Activated CD4-positive, CD25-positive, alpha-beta regulatory T cell (primary cell): ENCODE results near the gene MAB21L4.

Experiments
- DNase-seq, 4 experiments: peaks; one replicate each; lab custom pipeline; 2025; lab: John Stamatoyannopoulos, UW

The MAB21L4 gene

DNA sequence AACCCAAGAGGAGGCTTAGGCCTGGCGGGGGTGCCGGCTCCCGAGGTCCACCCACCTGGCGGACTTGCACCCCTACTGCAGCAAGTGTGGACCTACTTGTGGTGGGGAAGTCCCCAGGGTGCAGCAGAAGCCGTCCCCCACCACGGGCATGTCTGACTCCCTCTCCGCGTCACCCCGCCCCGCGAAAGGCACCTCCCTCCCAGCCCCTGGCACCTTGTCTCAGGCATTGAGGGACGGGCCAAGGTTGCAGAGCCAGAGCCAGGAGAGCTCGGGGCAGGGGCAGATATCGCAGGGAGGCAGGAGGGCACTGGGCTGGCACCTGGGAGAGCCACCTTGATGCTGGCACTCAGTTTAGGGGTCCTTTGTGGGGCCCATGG is 29.2 kb upstream of the MAB21L4 start:
- DNase-seq: no peak

DNA sequence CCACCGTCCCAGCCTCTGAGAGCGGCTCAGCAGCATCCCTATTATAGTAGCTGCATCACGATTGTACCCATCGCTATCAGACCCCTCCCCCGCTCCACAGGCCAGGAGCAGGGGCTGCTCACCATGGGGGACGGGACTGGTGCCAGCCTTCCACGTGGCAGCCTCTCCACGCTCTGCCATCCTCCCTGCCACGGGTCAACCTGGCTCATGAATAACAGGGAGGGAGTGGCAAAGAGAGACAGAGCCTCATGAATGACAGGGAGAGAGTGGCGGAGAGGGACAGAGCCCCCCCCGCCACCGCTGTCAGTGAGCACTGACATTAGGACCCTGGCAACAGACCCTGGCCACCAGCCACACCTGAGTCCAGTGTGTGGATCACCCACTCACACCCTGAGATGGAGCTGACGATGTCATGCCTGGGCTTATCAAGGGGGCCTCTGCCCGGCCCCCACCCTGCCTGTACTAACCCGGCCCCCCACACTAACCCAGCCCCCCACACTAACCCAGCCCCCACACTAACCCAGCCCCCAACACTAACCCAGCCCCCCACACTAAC is 27.1 kb upstream of the MAB21L4 start:
- DNase-seq: no peak

DNA sequence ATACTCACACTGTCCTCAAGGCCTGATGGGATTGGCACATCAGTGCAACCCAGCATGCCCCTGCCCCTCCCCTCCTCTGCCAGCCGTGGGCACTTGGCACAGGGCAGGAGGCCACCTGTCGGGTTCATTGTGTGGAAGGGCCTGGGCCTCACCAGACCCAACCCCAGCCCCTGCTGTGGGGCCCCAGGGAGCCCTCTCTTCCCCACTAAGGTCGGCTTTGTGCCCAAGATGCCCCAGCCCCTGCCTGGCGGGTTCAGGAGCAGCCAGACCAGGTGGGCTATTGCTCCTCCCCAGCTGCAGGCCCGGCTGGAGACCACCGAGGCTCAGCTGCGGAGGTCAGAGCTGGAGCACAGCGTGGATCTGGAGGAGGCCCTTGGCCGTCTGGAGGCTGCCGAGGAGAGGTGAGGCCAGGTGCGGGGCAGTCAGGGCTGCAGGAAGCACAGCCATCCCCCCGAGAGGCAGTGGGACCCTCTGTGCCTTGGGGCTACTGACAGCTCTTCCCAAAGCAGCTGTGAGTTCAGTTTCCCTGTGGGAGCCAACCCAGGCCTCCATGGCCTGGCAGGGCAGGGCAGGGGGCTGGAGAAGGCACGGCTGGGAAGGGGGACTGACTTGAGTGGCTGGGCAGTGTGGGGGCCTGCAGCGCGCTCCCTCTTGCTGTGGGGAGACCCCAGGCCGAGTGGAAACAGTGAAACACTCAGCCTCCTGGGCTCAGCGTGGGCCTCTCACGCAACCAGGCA is 26.5 kb upstream of the MAB21L4 start:
- no peak for DNase-seq

DNA sequence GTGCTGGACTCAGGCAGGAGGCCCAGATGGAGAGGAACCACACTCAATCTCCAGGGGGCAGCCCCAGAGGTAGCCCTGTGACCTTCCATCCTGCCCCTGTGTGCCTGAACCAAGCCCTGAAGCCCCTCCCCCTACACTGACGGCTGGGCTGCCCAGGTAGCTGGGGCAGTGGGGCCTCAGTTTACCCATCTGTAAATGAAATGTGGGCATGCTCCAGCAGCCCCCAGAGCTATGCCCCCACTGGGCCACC is 26.0 kb upstream of the MAB21L4 start:
- DNase-seq: no peak

DNA sequence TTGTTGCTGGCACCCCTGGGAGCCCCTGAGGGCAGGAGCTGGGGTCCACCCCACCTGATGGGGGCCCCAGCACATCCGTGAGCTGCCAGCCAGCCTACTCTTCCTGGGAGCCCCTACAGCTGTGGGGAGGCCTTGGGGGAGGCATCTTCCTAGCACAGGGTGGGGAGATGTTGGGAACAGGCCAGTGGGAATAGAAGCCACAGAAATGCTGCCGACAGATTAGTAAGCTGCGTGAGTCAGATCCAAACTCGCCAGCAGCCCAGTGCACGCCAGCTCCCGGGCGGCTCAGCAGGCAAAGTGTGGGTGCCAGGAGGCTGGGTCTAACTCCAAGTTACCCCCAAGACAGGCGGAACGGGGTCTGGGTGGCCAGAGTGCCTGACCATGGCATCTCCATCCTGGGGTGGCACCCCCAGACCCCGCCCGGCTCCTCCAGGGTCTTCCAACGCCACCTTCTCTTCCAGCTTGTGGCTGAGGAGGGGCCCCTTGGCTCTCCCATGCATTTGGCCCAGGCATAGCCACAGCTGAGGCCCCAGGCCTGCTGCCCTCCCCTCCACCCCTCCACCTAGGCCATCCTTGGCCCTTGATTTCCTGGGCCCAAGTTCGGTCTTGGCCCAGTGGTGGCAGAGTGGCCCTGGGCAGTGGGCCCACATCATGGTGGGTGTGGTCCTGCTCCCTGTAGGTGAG is 25.5 kb upstream of the MAB21L4 start:
- DNase-seq: no peak

DNA sequence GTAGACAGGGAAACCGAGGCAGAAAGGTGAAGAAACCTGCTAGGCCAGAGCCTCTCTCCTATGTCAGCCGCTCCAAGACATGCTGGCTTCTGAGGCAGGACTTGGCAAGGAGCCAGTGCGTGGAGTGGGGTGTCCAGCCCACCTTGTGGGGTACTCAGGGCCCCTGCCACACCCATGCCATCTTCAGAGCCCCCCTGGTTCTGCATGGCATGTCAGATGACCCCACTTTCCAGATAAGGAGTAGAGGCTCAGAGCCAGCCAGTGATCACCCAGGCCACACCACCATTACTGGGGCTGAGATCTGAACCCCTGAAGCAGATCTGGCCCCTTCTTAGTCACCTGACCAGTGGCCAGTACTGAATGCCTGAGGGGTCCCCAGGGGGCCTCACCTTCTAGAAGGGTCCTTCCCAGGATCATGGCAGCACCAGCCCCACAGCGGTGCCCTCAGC is 24.9 kb upstream of the MAB21L4 start:
- DNase-seq: no peak

DNA sequence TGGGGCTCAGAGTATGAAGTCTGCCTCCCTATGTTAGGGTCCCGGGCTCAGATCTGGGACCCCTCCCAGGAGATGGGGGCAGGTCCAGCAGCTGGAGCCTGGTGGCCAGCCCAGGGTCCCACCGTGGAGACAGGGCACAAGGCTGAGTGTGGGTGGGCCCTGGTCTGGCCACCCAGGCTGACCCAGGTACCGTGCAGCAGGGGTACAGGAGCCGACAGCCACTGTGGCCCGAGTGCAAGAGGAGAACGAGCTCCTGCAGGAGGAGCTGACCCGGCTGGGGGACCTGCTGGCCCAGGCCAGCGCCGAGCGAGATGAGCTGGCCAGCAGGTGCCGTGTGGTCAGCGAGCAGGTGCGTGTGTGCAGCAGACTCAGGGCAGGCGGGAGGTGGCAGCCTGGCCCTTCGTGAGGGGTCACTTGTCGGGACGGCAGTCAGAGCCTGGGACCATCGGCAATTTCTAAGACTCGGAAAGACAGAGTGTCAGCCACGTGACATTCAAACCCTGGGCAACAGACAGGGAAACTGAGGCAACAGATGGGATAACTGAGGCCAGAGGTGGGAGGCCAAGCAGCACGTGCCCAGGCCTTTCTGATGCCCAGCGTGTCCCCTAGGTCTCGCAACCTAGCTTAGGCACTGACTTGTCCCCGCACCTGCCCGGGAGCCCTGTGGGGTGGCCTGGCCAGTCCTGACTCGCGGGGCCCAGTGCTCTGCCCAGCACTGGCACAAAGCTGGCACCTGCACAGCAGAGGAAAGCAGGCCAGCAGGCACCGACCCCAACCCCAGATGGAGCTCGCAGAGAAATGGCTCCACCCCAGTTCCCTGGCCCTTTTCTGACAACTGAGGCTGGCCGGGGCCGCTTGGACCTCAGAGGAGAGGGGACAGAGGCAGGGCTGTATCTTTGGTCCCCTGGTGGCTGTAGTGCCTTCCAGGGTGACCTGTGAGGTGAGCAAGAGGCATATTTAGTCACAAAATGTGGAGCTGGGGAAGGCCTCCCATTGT is 24.1 kb upstream of the MAB21L4 start:
- DNase-seq: no peak

DNA sequence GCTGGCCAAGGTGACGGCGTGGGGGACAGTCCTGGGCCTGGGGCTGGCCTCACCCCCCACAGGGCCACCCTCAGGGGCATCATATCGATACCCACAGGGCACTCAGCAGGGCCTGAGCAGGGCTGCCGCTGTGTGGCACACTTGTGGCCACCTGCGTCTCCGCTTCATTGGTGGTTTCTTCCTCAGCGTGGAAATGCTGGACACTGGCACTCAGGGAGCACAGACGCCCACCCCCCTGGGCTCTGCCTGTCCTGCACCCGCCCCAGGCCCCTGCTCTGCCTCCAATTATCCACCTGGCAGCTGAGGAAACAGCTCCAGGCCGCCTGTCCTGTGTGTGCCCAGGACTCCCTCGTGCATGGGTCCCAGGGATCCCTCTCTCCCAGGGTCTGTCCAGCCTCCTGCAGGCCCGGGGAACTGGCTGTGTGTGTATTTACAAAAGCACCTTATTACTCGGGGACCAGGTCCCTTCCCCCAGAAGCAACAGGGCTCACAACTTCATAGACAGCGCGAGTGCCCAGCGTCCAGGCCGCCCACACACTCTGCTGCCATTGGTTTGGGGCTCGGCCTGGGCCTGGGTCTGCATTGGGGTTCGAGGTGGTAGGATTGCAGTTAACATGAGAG is 23.3 kb upstream of the MAB21L4 start:
- DNase-seq: no peak

DNA sequence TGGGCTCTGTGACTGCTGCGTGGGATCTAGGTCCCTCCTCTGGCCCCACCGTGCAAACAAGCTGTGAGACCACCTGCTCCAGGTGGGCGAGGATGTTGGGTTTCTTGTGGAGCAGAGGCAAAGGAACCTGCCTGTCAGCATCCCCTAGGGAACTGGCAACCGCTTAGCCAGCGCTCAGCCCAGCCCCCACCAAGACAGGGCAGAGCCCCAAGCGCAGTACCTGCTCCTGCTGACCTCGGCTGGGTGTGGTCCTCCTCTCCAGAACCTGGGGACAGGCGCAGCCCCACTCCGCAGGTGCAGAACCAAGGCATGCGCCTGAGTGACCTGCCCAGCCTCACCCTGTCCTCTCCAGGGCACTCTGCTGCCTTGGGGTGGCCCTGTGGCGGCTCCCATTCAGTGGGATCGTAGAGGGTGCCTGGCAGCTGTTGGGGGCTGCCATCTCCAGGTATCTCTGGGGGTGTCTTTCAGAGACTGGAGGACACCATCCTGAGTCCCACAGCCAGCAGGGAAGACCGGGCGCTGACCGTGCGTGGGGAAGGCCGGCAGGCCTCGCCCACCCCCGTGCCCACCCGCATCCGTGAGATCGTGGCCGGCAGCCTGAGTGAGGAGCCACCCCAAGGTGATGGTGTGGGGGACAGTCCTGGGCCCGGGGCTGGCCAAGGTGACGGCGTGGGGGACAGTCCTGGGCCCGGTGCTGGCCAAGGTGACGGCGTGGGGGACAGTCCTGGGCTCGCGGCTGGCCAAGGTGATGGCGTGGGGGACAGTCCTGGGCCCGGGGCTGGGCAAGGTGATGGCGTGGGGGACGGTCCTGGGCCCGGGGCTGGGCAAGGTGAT is 22.5 kb upstream of the MAB21L4 start:
- DNase-seq: no peak

DNA sequence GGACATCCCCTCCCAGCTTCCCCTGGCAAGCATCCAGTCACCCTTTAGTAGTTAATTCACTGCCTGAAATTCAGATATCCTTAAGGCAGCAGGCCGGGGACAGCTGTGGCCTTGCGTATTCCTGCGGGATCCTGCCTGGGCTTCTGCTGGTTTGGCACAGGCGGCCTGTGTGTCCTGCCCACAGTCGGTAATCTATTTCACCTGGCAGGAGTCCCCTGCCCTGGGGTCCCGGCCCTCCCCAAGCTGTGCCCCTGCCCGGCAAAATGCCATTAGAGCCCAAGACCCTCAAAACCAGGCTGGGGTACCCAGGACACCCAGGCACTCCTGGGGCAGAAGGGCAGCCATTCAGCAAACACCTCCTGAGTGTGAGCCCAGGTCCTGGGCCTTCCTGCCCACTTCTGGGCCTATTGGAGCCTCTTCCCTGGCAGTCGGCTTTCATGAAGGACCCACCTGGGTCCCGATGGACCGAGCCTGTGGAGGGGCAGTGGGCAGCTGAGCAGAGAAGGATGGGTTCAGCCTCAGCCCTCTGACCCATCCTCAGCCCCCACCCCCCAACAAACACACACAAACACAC is 21.8 kb upstream of the MAB21L4 start:
- DNase-seq: no peak

DNA sequence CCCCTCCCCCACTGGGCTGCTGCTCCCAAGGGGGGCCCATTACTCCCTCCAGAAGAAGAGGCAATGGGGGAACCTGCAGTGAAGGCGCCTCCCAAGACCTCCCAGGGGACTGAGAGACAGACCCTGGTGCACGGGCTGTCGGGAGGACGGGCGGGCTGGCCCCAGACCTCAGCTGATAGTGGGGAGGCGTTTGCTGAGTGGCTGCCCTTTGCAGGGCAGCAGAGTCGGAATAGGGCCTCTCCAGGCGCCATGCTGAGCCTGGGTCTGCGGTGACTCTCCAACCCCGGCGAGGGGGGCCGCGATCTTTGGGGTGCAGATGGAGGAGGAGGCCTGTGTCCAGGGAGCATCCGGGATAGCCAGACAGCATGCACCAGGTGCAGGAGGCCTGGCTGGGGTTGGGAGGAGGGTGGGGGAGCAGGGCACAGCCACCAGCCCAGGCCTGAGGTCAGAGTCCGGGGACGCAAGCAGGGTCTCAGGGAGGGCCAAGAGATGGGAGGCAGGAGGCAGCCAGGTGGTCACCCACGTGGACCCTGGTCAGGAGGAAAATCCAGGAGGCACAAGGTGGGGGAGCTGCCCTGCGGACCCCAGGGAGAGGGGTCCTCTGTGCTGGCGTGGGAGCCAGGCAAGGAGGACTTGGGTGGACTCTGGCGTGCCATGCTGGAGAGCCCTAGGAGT is 21.2 kb upstream of the MAB21L4 start:
- no peak for DNase-seq

DNA sequence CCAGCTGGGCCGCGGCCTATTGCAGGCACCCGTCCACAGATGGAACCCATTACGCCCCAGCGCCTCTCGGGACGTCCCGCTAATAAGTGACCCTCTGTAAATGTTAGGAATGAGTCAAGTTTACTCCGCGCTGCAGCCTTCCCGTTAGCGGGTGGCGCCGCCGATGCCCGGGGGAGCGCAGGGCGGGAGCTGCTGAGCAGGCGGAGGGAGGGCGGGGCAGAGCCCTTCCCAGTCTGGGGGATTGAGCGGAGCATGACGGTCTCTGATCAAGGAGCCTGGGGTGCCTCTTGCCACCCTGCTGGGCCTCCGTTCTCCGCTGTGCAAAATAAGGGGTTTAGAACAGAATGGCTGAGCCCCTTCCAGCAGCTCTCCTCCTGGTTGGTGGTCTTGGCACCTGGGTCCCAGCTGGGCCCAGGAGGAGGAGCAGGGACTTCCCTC is 20.6 kb upstream of the MAB21L4 start:
- no peak for DNase-seq

DNA sequence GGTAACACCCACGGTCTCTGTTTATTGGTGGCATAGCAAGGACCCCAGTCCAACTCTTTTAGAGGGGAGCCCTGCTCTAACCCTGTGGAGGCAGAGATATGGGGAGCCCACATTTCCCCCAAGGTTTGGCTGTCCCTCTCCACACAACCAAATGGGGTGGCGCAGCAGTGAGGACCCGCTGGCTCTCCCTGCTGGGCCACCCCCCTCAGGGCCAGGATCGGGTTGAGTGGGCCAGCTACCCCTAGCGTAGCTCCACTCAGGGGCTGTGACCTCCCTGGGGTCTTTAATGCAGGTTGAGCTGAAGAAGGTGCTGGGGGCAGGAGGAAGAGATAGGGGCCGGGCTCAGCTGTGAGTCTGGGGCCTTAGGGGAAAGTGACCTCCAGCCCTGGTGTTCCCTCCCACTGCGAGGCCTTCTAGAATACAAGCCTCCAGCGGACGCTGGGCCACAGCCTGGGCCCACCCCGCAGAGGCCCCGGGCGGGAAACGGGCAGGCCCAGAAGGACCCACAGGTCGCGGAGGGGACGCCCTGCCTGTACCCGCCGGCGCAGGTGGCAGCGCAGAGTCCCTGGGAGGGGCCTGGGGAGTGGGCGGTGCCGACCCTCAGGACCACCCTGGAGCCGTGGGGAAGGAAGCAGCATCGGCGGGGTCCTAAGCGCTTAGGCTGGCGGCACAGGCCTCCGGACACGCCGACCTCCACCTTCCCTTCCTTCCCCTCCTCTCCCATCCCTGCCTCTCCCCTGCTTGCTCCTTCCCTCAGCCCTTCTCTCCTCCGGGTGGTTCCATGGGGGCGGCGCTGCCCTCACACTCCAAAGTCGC is 19.8 kb upstream of the MAB21L4 start:
- no peak for DNase-seq

DNA sequence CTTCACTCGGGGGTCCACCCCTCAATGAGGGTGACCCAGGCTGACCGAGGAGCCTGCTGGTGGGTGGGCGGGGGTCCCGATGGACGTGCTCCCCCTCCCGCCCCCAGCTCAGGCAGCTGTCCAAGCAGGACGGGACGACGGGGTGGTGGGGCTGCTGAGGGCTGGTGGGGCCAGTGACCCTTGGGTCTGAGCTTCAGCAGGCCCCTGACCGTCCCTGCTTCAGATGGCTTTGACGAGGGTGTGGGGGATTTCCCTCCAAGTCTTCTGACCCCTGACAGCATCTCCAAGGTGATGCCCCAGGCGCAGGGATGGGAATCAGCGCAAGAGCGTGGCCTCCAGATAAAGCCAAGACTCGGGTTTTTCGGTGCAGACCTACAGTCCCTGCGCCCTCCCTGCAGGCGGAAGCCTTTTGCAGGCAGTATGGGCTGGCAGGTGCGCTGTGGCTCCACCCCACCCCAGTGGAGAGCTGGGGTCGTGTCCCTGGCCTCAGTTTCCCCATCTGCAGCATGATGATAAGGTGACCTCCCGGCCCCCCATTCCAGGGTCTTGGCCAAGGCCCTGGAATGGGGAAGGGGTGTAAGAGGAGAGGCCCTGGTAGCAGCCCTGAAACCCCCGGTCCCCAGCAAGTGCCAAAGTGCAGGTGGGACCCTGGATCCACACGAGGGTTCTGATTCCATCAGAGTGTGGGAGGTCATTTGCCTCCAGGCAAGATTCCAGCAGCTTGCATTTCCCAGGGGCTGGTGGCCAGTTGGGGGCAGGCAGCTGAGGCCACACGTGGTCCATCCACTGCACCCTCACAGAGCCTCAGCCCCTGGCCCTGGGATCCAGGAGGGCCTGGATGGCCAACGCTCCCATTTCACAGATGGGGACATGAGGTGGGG is 18.9 kb upstream of the MAB21L4 start:
- DNase-seq: no peak

DNA sequence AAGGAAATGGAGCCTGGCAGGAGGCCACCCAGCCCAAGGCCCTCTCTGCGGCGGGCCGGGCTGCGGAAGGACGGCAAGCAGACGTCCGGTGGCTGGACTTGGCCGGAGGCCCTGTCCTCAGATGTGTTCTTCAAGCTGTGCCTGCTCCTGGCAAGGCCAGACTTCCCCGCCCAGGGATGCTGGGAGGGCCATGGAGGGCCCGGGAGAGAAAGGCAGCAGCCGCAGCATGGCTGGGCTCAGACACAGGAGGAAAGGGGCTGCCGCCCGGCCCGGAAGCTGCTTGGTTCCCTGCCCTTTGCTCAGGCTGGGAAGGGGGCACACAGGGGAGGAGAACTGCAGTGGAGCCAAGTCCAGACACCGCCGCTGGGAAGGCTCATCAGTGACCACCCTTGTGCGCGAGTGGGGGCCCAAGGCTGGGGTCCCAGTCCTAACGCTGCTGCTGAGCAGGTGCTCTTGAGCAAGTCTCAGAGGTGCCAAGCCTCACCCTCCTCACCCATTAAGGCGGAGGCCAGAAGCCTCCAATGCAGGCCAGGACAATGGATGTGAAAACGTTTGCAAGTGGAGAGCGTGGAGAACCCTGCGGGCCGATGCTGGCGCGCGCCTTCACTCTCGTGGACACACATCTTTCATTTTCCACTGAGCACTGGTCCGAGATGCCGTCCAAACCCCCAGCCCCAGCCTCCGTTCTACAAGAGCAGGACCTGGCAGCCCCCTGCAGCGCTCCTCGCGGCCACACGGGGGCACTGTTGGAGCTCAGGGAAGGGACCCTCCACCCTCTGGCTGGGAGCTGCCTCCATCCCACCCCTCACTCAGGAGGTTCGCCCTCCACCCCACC is 18.1 kb upstream of the MAB21L4 start:
- DNase-seq: peak; percentile 20 to 63 (median 24)

DNA sequence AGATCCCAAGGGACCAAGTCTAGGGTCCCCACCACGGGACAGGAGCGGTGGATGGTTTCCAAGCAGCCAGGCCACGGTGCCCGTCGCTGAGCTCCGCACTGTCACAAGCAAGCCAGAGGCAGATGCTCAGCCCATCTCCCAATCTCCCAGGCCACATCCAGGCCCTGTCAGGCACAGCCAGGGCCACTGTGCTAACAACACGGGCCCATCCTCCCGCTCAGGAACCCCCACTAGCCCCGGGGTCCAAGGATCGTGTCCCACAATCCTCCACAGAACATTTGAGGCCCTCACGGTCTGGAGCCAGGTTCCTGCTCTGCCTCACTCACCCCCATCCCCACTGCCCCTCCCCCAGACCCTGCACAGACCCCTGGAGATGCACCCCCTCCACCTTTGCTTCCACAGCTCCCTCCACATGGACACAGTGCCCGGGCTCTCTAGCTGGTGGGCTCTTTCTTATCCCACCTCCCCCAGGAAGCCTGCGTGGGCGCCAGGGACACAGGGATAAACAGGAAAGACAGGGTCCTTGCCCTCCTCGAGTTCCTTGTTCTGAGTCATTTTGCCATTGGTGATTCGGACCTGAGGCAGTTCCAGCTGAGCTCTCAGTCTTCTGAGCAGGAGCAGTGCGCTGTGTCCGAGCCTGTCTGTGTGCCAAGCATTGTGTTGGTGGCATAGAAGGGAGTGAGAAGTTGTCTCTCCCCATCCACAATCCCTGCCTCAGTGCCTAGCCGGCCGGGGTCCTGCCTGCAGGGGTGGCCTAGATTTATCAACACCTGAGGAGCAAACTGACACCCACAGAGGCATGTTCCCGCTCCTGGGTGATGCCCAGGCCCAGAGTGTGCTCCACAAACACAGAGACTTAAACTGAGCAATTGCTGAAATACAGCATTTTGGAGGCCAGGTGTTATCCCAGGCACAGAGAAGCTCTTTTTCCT is 17.2 kb upstream of the MAB21L4 start:
- DNase-seq: no peak
